GM18508 (cell line): ENCODE data around the gene ACVRL1.
"Not testable (repeated sequence)": the region's sequence is repeated elsewhere in the genome, so short reads cannot be mapped to it uniquely, and the experiment has no call there.

Source experiments
- ATAC-seq: cut with Tn5 transposase; IDR thresholded peaks from one replicate; pipeline ENCODE4 v1.9.1; 2021; ENCODE audit warnings: moderate number of reproducible peaks; ENCODE audit not compliant: insufficient read depth, unreplicated experiment

ACVRL1 gene

GRCh38 chr12:51873251-51873994, 33.9 kb upstream of the ACVRL1 start:
- ATAC-seq = no peak

DNA sequence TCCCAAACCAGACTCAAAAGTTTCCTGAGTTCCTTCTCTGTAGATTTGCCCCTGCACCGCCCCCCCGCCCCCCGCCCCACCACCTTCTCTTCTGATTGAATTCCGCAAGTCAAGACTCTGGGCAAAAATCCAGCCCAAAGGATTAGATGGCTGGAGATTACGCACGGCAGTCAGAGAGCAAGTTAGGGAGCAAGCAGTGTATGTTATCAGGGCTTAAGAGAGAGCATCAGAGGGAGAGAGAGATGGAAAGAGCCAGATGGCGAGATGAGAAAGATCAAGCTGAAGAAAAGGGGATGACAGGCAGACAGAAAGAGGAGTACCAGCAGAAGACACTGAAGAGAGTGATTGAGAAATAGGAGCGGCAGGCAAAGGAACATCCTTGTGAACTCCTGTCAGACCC, 33.3 kb upstream of the ACVRL1 start:
- ATAC-seq = no peak

- no peak for ATAC-seq
These were observed 32.8 kb upstream of the ACVRL1 start for GRCh38 chr12:51874486-51874885.

DNA sequence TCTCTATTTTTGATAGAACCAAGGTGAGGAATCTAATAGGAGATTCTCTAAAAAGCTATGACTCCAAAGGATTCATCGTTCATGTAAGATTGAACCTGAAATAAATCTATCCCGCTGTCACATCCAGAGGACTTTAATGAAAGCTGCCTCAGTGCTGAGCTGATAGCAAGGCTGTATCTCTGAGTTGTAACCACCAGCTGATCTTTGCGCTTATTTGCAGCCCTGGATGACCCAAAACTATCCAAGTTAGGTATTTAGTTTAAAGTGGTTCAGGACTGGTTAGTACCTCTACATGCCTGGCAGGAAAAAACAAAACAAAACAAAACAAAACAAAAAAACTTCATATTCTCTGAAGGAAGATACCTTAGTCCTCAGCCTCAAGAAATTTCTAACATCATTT, 28.2 kb upstream of the ACVRL1 start:
- ATAC-seq = no peak

DNA sequence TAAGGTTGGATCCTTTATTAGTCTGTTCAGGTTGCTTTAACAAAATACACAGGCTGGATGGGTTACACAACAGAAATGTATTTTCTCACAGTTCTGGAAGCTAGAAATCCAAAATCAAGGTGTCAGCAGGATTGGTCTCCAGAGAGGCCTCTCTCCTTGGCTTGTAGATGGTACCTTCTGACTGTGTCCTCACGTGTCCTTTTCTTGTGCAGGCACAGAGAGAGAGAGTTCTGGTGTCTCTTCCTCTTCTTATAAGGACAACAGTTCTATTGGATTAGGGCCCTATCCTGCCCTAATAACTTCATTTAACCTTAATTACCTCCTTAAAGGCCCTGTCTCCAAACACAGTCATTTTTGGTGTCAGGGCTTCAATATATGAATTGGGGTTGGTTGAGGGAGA, 24.0 kb upstream of the ACVRL1 start:
- no peak for ATAC-seq

DNA sequence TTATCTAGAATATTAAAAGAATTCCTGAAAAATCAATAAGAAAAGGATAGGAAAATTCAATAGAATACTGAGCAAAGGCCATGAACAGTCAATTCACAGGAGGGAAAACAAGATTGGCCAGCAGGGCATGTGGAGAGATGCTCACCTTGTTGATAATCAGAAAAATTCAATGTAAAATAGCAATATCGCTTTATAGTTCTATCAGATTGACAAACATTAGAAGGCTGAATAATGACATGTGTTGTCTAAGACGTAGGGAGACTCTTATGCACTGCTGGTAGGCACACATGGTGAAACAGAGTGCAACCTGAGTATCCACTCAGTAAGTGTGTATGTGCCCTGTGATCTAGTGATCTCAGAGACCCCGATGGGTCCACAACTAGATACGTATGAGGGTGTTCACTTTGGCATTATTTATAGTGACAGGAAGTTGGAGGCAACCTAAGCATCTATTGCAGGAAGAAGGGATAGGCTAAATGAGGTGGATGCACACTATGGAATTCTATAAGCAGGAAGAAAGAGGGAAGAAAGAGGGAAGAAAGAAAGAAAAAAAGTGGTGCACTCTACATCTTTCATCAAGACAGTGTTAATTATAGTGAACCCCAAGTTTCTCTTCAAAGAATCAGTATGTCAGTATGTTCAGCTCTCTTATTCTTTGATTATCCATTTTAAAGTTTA, 23.2 kb upstream of the ACVRL1 start:
- no peak for ATAC-seq

DNA sequence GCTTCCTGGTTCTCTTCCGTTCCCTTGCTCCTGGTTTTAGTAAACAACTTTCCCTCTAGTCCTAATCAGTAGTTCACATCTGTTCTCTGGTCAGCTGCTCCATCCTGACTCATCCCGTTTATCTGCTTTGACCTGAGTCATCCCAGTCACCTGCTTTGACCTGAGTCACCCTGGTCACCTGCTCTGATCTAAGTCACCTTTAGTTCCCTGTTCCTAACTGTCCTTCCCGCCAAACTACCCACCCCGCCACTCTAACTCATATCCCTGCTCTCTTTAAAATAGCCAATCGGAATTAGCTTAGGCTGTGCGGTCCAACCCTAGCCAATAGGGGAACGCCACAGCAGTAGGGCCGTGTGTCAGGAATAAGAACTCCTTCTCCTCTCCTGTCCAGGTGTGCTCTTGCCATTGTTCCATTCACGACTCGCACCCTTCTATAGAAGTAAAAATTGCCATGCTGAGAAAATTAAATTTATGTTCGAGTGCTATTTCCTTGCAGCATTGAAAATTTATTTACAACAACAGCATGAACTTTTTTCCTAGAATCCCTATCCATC, 22.6 kb upstream of the ACVRL1 start:
- ATAC-seq = no peak

DNA sequence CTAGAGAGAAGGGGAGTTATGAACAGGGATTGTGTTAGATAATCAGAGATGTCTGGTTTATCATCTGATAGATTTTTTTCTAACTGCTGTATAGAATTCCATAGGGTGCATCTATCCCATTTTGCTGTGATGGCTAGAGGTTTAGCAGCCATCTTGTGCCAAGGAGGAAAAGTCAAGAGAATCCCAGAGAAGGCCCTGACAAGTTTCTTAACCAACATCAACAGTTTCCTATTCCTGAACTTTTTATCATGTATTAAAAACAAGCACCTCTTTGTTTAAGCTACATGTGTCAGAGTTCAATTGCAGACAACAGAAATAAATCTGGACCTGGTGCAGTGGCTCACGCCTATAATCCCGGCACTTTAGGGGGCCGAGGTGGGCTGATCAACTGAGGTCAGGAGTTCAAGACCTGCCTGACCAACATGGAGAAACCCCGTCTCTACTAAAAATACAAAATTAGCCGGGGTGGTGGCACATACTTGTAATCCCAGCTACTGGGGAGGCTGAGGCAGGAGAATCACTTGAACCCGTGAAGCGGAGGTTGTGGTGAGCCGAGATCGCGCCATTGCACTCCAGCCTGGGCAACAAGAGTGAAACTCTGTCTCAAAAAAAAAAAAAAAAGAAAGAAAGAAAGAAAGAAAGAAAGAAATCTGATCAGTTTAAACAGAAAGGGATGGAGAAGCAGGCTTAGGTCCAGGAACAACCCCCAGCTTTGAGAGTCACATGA, 21.8 kb upstream of the ACVRL1 start:
- not testable (repeated sequence) for ATAC-seq

DNA sequence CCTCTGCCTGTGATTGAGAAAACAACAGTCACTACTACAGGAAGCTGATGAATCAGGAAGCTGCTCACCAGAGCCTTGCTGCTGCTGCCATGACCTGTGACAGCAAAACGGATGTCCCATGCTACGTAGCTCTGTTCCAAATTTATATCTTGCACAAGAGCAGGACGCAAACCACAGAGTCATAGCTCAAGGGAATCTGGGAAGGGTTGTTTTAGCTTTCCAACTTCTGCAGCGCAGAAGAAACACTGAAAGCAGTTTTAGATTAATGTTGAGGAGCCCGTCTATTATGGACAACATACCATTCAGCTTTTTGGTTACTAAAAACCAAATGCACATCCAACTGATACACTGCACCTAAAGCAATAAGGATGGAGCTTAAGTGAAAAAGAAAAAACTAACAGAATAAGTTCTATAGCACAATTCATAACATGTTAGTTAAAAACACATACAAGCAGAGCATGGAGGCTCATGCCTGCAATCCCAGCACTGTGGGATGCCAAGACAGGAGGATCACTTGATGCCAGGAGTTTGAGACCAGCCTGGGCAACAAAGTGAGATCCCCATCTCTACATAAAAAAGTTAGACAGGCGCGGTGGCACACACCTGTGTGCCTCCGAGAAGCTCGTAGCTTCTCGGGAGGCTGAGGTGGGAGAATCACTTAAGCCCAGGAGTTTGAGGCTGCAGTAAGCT, 21.1 kb upstream of the ACVRL1 start:
- no peak for ATAC-seq

DNA sequence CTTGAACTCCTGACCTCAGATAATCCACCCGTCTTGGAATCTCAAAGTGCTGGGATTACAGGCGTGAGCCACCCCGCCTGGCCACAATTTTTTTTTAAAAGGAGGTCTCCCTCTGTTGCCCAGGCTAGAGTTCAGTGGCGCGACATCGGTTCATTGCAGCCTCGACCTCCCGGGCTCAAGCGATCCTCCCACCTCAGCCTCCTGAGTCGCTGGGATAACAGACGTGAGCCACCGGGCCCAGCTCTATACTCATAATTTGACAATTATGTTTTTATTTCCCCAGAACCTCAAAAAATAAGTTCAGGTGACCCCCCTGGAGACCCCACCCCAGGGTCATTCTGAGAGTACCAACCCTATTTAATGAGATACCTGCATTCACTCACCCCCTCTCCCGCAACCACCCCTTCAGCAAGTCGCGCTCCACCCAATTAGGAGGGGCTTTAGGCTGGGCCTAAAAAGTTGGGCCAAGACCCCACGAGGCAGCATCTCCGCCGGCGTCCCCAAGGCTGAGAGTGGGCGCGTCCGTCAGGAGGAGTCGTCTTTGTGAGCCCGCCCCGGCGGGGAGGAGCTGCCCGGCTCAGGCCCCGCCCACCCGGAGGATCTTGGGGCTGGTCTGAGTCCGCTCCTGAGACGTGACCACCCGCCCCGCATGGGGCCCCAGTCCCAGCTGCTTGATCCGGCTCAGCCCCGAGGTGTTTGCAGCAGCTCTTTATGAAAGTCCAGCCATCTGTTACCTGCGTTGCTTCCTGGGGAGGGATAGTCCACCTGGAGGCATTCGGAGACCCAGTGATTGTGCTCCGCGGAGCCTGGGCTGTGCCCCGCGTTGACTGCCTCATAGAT, 19.6 kb upstream of the ACVRL1 start, which contains the start of gene ANKRD33:
ANKRD33 (plus strand) TSS at position 628 of the 840 bp plus-strand sequence; CDS start at position 712, 84 bp downstream.
- ATAC-seq = no peak

GRCh38 chr12:51888316-51889215, 18.7 kb upstream of the ACVRL1 start:
- ATAC-seq = no peak

- ATAC-seq = no peak
These were observed 17.8 kb upstream of the ACVRL1 start for GRCh38 chr12:51889216-51890132.

GRCh38 chr12:51890133-51890464, 17.2 kb upstream of the ACVRL1 start:
- no peak for ATAC-seq

DNA sequence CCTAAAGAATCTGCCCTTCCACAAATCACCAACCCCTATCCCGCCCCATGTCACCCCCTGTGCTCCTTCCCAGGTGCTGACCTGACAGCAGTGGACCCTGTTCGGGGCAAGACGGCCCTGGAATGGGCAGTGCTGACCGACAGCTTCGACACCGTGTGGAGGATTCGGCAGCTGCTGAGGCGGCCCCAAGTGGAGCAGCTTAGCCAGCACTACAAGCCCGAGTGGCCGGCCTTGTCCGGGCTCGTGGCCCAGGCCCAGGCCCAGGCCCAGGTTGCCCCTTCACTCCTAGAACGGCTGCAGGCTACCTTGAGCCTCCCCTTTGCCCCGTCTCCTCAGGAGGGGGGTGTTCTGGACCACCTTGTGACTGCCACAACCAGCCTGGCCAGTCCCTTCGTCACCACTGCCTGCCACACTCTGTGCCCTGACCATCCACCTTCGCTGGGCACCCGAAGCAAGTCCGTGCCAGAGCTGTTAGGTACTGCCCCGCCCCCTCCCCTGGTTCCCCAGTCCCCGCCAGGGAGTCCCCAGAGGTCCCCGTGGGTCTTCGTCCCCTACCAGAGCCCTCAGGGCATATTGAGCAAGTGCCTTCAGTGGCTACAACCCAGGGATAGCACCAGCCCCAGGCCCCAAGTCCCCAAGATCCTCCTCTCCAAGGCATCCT, 16.7 kb upstream of the ACVRL1 start:
- ATAC-seq = no peak

DNA sequence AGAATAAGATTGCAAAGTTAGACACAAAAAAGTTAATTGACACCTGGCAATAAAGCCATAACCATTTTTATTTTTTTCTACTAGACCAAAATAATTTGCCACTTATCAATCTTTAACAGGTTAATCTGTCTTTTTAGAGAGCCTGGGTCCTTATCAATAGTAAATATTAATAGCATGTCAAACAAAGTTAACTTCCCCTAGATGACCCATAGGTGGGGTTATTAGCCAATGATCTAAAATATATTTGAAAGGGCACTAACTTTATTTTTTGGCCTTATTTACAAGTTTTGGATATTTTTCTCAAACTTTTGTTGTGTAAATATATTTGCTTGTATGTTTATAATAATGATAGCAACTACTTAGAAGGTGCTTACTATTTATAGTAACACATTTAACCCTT, 15.5 kb upstream of the ACVRL1 start:
- ATAC-seq = no peak

GRCh38 chr12:51893786-51894185, 13.5 kb upstream of the ACVRL1 start:
- ATAC-seq = no peak
